ENCODE results near the gene TRMT2A.

Gene TRMT2A

GRCh38 chr22:20099099-20099711 is 17.8 kb downstream of the TRMT2A start:
- DNase-seq = no peak

- DNase-seq = no peak
Measured at GRCh38 chr22:20096574-20097420, 20.2 kb downstream of the TRMT2A start.

GRCh38 chr22:20095521-20095920 is 21.5 kb downstream of the TRMT2A start:
- DNase-seq = no peak

GRCh38 chr22:20094197-20094807 is 22.7 kb downstream of the TRMT2A start:
- no peak for DNase-seq

- DNase-seq = no peak
Measured at GRCh38 chr22:20093418-20094196, 23.4 kb downstream of the TRMT2A start.

- DNase-seq = no peak
Measured at GRCh38 chr22:20092477-20092854, 24.6 kb downstream of the TRMT2A start.

GRCh38 chr22:20091690-20092476 is 25.1 kb downstream of the TRMT2A start:
- no peak for DNase-seq

GRCh38 chr22:20090730-20091240 is 26.2 kb downstream of the TRMT2A start:
- no peak for DNase-seq

GRCh38 chr22:20089977-20090729 is 26.9 kb downstream of the TRMT2A start:
- DNase-seq = no peak

GRCh38 chr22:20089226-20089976 is 27.6 kb downstream of the TRMT2A start:
- DNase-seq = no peak

GRCh38 chr22:20088263-20088648 is 28.8 kb downstream of the TRMT2A start:
- DNase-seq = no peak

- no peak for DNase-seq
Measured at GRCh38 chr22:20087319-20088262, 29.4 kb downstream of the TRMT2A start.

- no peak for DNase-seq
Measured at GRCh38 chr22:20086763-20087162, 30.3 kb downstream of the TRMT2A start.

GRCh38 chr22:20086101-20086599 is 30.9 kb downstream of the TRMT2A start:
- no peak for DNase-seq

- DNase-seq = no peak
Measured at GRCh38 chr22:20085651-20086050, 31.4 kb downstream of the TRMT2A start.

- no peak for DNase-seq
Measured at GRCh38 chr22:20084547-20085413, 32.2 kb downstream of the TRMT2A start.

GRCh38 chr22:20083891-20084546 is 33.0 kb downstream of the TRMT2A start:
- no peak for DNase-seq

All from DMS53 (cell line).